Psoas muscle (tissue), 8 donors: ENCODE data around the gene ORM1. TPM values are rescaled to one million over a fixed set of nuclear protein-coding genes. Genes with fewer than 3 reads are reported as not detected.

ENCODE experiments used
- ATAC-seq, 4 donors: fragments of 200-7000 bp; cut with Tn5 transposase; one replicate each; pipeline ENCODE4 v1.9.1; 2020; ENCODE audit warnings: moderate library complexity in 3 of 4, mild to moderate bottlenecking in 2 of 4
- DNase-seq, 2 donors: peaks; one replicate each; pipeline ENCODE4 v3.0.0-alpha.2; 2020
- H3K27ac ChIP-seq: fragments of 200-600 bp; one replicate; pipeline ENCODE4 v1.8.0; 2022
- H3K27me3 ChIP-seq, 3 donors: fragments of 200-600 bp in 1 of 3; one replicate each; pipeline versions ENCODE4 v1.6.1 to v1.8.0; 2013 to 2022; ENCODE audit warnings: low read length in 2 of 3, mild to moderate bottlenecking in 2 of 3, moderate library complexity in 1 of 3; ENCODE audit not compliant: insufficient read depth in 3 of 3
- H3K36me3 ChIP-seq, 2 donors: fragments of 200-600 bp in 1 of 2; one replicate each; pipeline versions ENCODE4 v1.6.1 to v1.8.0; 2013 to 2022; ENCODE audit warnings: low read depth in 1 of 2, mild to moderate bottlenecking in 1 of 2, moderate library complexity in 1 of 2; ENCODE audit not compliant: insufficient read depth in 1 of 2
- H3K4me1 ChIP-seq: fragments of 200-600 bp; one replicate; pipeline ENCODE4 v1.8.0; 2022
- H3K4me3 ChIP-seq: fragments of 200-600 bp; one replicate; pipeline ENCODE4 v1.8.0; 2022; ENCODE audit warnings: mild to moderate bottlenecking
- H3K9me3 ChIP-seq: fragments of 200-600 bp; one replicate; pipeline ENCODE4 v1.8.0; 2022
- CTCF ChIP-seq: fragments of 200-600 bp; IDR thresholded peaks from one replicate; pipeline ENCODE4 v1.8.0; 2022; ENCODE audit warnings: antibody characterized with exemption
- WGBS, 3 donors: extraction: QIAGEN DNeasy Blood & Tissue Kit; methylation state at CpG; one replicate each; pipeline versions ENCODE4 v1.1.6 to v1.1.7; 2013; 5-methylcytosine and 5-hydroxymethylcytosine counted together
- intact Hi-C, 2 donors: fragments of 100-400 bp; cut with DNase I; formaldehyde crosslinking; loops; one replicate each; pipeline versions ENCODE4 v1.11.0 to v1.14.2; 2022
- polyA plus RNA-seq, 3 donors: library from polyadenylated mRNA; stranded (reverse); fragments of 200-250 nt; gene quantifications; one replicate each; pipeline ENCODE4 v1.2.3, GENCODE V29; 2013
- total RNA-seq, 4 donors: library from RNA; stranded (reverse); fragmentation: NEBNext Ultra II Directional in 2 of 4; extraction: Animal tissue kit (Norgen Biotek cat#: 25700) in 2 of 4; gene quantifications; one replicate each; pipeline versions ENCODE4 v1.2.1 to v1.2.4, GENCODE V29; 2021 to 2023
- donor health status: healthy with polysubstance abuse.
- donor health status: DM: no; HTN: no; CAD: no; lungs with moderate emphysema.
- donor health status: Bipolar disorder and iron deficiency.
- donor health status: healthy.
- donor health status: DM: yes; HTN: yes; CAD: no.
- donor health status: DM: no; HTN: no; CAD: no.
- donor health status: DM: no; HTN: no; CAD: no.
- donor health status: DM: yes; HTN: yes; CAD: no.

The ORM1 gene
- total and polyA plus RNA-seq, 7 donors: 0.21 to 2.8 (median 1.2) TPM; not detected in 3

GRCh38 chr9:114276908-114277821 lies 45.7 kb upstream of the ORM1 start:
- WGBS, 3 donors: 49 to 60% (median 60%) methylated on average over 18 of the region's 18 CpGs
- Histone ChIP-seq H3K4me1 (peaks cover 24% of the 10 kb centered on the region), H3K4me3 (no peak overlapping the region), H3K36me3 (no peaks in the 10 kb centered on the region), H3K27ac (peak overlapping the region; percentile 60), H3K27me3 (no peaks in the 10 kb centered on the region), H3K9me3 (no peaks in the 10 kb centered on the region)
- DNase-seq (peak; percentile 47 to 67), ATAC-seq (peak; percentile 83 to 91 (median 85))
- intact Hi-C loops: no loop called here
- no peak for TF ChIP-seq CTCF

GRCh38 chr9:114278356-114278755 lies 44.5 kb upstream of the ORM1 start:
- H3K36me3 ChIP-seq: no peaks in the 10 kb centered on the region
- no peak overlapping the region for H3K4me3 ChIP-seq
- H3K4me1 ChIP-seq: peaks cover 16% of the 10 kb centered on the region
- no peak for ATAC-seq
- intact Hi-C loops: no loop called here
- TF ChIP-seq CTCF: no peak
- no peak overlapping the region for H3K27ac ChIP-seq
- H3K9me3 ChIP-seq: no peaks in the 10 kb centered on the region
- peak in 1 of 2 donors; percentile 3 for DNase-seq
- 83 to 89% (median 83%) methylated on average over 3 of the region's 3 CpGs for whole genome bisulfite sequencing, 3 donors
- no peaks in the 10 kb centered on the region for H3K27me3 ChIP-seq

GRCh38 chr9:114278881-114279570 lies 43.9 kb upstream of the ORM1 start:
- WGBS, 3 donors: 75 to 83% (median 80%) methylated on average over 14 of the region's 14 CpGs
- intact Hi-C loops: no loop called here
- Histone ChIP-seq H3K27ac (no peak overlapping the region), H3K9me3 (no peaks in the 10 kb centered on the region), H3K27me3 (no peaks in the 10 kb centered on the region), H3K36me3 (no peaks in the 10 kb centered on the region), H3K4me1 (peaks cover 14% of the 10 kb centered on the region), H3K4me3 (no peak overlapping the region)
- no peak for TF ChIP-seq CTCF
- DNase-seq: peak in 1 of 2 donors; percentile 45
- no peak for ATAC-seq

- Histone ChIP-seq H3K4me1 (peaks cover 14% of the 10 kb centered on the region), H3K4me3 (no peak overlapping the region), H3K36me3 (peaks cover 0 to 4% of the 10 kb centered on the region in 2 donors), H3K27me3 (no peaks in the 10 kb centered on the region), H3K9me3 (no peaks in the 10 kb centered on the region), H3K27ac (no peak overlapping the region)
- 93 to 97% (median 97%) methylated on average over 3 of the region's 3 CpGs for WGBS, 3 donors
- intact Hi-C loops: no loop called here
- no peak for DNase-seq
- ATAC-seq: no peak
- no peak for TF ChIP-seq CTCF
These were observed 43.2 kb upstream of the ORM1 start for GRCh38 chr9:114279693-114280092.
